ENCODE data around the gene ANKRD52. TPM values are rescaled to one million over a fixed set of nuclear protein-coding genes. Genes with fewer than 3 reads are reported as not detected.

ANKRD52 gene
- total RNA-seq, 1 experiment from 2014 or later: 26.3 TPM

DNA sequence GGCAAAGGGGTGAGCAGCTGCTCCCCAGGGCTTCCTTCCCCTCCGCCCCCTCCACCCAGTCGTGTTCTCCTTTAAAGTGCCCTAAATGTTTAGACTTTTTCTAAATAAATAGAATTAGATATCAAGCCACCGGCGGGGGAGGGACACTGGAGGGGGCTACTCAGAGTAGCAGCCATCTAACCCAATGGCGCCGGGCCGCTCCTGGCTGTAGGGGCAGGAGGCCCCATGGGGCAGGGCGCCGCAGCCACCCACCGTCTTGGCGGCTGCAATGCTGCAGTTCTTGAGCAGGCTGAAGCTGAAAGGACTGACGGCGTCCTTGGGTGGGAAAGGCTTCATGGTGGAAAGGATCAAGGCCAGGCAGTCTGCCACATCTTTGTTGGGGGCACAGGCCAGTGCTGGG lies 15.2 kb downstream of the ANKRD52 start:
- no peak for DNase-seq (ENCODE audit: low read depth)

GRCh38 chr12:56241424-56242303 lies 16.5 kb downstream of the ANKRD52 start:
- no peak for DNase-seq (ENCODE audit: low read depth)

DNA sequence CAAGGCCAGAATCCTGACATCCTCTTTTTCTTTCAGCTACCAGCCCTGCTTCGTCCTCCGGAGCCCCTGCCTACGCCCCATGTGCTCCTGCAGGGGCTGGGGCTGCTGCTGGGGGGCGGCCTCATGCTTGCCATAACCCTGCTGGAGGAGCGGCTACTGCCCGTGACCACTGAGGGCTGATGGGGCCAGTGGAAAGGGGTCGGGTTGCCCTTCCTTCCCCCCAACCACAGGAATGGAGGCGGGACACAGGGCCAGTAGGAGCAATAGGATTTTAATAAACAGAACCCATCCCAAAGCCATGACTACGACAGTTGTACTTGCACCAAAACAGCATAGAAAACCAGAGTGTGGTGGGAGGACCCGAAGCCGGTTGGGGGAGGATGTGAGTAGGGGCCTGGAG lies 20.6 kb downstream of the ANKRD52 start:
- no peak for DNase-seq (ENCODE audit: low read depth)

GRCh38 chr12:56236985-56237384 lies 21.2 kb downstream of the ANKRD52 start:
- DNase-seq (ENCODE audit: low read depth): no peak

DNA sequence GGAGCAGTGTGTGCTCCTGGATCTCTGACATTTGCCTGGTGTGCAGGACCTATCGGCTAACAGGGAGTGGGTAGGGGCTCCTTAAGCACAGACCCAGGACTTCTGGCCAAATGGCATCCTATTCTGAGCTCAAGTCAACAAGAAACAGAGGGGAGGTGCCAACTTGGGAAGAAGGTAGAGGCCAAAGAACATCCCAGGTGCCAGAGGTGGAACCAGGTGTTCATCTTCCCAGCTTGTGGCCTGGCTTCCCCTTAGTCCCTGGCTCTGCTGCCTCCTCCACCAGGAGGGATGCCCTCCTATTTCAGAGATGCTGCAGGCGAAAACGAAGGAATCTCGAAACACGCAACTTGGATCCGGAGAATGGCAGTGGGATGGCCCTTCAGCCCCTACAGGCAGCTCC lies 22.1 kb downstream of the ANKRD52 start:
- no peak for DNase-seq (ENCODE audit: low read depth)

DNA sequence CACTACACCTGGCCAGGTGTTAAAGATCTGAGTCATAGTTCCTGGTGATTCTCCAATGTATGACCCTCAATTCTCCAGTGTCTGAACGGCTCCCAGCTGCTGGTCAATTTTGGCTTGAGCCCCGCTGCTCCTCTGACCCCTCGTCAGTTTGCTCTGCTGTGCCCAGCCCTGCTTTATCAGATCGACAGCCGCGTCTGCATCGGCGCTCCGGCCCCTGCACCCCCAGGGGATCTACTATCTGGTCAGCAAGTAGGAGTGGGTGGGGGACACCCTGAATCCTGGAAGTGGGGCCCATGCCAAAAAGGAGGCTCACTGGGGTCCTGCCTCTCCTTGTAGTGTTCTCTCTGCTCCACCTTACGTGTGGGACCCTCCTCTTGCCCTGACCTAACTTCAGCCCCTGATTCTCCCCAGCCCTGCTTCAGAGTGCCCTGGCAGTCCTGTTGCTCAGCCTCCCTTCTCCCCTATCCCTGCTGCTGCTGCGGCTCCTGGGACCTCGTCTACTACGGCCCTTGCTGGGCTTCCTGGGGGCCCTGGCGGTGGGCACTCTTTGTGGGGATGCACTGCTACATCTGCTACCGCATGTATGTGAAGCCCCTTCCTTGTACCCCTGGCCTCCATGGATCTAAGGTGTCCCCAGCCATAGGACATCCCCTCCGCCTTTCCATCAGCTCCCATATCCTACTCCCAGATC lies 23.3 kb downstream of the ANKRD52 start:
- no peak for DNase-seq (ENCODE audit: low read depth)

GRCh38 chr12:56231184-56231582 lies 27.0 kb downstream of the ANKRD52 start:
- DNase-seq (ENCODE audit: low read depth): no peak

- no peak for DNase-seq (ENCODE audit: low read depth)
Measured at GRCh38 chr12:56230432-56231183, 27.6 kb downstream of the ANKRD52 start.

DNA sequence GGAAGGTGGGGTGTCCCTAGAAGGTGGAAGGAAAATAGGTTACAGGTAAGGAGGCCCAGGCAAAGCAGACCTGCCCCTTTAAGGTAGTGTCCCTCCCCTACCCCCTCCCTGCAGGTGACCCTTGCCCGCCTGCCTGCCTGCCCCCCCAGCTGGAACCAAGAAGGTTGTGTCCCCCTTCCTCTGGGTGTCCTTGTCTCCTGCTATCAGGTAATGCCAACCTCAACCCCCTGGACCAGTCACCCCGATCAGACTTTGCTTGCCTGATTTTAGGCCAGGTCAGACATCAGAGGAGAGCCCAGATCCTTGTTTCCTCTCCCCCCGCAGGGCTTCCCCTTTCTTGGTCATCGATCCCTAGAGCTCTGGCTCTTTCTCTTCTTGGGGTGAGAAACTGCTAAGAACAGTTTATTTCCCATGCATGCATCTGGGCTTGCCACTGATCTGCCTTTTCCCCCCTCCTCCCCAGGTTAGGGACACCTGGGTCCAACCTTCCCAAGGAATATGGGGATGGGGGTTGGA lies 28.2 kb downstream of the ANKRD52 start, which contains the start of gene SLC39A5:
SLC39A5 (plus strand) TSS at position 136 of the 516 bp plus-strand sequence. CDS start 1,224 bp downstream, outside the sequence.
- no peak for DNase-seq (ENCODE audit: low read depth)

GRCh38 chr12:56229082-56229481 lies 29.1 kb downstream of the ANKRD52 start:
- DNase-seq (ENCODE audit: low read depth): no peak

DNA sequence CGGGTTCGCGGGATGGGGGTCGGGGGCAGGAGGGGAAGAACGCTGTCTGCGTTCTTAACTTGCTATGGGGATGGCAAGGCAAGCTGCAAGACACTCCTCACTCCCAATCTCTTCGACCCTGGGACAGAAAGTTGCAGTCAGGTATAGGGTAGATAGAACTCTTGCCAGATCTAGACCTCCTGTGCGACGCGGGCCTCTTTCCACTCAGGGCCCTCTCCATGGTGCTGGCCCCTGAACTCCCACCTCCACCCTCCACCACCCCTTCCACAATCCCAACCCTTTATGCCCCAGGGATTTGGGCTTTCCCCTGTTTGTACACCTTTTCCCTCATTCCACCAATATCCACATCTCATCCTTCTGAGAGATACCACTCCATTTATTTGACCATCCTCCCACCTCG lies 33.2 kb downstream of the ANKRD52 start:
- no peak for DNase-seq (ENCODE audit: low read depth)

DNA sequence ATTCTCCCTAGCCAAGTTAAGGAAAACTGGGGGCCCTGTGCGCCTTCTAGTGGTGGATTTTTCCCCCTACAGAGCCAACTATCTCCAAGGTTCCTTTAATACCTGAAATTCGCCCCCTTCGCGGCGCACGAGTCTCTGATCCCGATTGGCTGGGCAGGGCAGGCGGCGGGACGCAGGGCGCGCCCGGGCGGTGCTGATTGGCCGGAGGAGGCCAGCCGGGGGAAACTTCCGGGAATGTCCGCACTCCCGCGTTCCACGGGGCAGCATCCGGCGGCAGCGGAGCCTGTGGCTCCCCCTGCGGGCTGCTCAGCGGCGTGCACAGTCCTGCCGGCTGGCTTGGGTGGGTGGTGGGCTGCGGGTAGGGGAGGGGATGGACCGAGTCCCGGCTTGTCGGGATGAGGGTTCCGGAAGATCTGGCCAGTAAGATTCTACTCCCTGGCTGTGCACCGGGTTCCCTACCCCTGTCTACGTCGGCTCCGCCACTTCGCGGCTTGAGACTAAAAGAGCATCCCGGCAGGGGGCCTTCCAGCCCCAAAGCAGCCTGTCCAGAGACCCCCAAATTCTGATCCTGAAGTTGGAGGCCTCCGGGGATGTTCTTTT lies 34.0 kb downstream of the ANKRD52 start, which contains the start of gene NABP2:
NABP2 (plus strand) TSS at position 241 of the 600 bp plus-strand sequence. CDS start 515 bp downstream, outside the sequence.
- DNase-seq (ENCODE audit: low read depth): peak; percentile 98

GRCh38 chr12:56223571-56224101 lies 34.5 kb downstream of the ANKRD52 start:
- no peak for DNase-seq (ENCODE audit: low read depth)

DNA sequence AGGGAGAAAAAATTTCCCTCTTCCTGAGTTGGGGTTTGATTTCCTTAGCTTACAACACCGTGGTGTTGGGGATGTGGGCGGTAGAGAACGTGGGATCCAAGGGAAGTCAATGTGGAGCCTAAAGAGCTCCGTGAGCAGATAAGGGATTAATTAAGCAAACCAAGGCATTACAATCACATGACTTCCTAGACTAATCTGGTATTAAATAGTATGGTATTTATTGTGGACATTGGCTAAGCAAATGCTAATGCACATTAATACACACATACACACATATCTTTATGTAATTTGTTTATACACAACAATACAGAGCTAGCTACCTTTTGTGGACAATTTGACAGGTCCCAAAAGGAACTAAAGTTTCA lies 35.7 kb downstream of the ANKRD52 start:
- no peak for DNase-seq (ENCODE audit: low read depth)

DNA sequence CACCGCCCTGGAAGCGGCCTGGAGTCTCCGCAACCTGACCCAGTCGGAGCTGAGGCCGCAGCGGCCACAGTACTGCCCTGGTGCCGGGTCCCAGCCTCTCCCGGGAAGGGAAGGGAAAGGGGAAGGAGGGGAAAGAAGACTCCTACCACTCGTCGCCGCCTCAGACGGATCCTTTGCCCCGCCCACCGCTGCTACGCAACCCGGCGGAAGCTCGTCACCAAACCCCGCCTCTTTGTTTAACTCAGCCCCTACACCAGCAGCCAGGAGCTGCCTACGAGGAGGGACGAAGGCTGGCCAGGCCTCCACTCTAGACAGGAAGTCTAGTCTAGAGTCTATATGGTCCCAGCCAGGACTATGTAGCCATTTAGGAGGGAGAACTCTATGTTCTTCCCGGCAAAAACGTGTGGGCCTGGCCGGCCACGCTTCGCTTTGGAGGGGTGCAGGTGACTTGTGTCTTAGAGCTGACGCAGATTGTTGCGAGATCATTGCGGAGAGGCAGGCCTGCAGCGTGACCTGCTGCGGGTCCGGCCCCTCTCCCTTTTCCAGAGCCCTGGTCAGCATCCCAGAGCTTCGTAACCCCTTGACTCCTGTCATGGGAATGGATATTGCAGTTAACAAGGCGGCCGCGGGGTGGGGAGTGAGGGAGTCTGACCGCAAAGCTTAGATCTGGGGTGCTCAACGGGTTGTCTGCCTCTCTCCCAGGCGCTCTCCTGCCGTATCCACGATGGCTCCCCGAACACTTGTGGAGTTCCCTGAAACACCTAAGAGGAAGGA lies 36.2 kb downstream of the ANKRD52 start, which contains the start of gene RNF41:
RNF41 (minus strand) TSS at position 166 of the 774 bp plus-strand sequence. CDS start 7,875 bp downstream, outside the sequence.
- DNase-seq (ENCODE audit: low read depth): peak; percentile 99

DNA sequence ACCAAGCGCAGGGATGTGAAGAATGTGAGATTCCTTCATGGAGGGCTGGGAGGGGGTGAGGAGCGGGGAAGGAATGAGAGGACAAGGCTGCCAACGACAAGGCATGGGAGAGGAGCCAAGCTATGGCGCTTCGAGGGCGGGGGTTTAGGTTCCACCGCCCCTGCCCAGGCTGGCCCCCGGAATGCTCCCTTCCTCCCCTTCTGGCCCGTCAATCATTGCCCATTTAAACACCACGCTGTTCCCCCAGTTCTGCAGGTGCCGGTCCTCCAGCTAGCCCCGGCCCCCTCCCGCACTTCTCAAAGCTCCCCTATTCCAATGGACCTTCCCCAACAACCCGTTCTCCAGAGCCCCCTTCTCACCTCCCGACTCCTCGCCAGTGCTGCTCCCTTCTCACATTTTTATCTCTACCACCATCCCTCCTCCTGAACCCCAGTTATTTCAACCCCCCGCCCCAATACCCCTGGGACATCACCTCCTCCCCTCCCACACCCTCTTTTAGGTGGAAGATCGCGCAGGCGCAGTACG lies 36.9 kb downstream of the ANKRD52 start:
- peak; percentile 47 for DNase-seq (ENCODE audit: low read depth)

- DNase-seq (ENCODE audit: low read depth): no peak
Measured at GRCh38 chr12:56220611-56221231, 37.5 kb downstream of the ANKRD52 start.

DNA sequence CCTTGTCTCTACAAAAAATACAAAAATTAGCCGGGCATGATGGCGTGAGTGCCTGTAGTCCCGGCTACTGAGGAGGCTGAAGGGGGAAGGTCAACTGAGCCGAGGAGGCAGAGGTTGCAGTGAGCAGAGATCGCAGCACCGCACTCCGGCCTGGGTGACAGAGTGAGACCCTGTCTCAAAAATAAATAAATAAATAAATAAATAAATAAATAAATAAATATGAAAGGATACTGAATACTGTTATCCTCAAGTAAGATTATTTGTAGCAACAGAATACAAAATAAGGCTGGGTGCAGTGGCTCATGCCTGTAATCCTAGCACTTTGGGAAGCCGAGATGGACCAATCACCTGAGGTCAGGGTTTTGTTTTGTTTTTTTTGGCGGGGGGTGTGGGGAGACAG lies 38.3 kb downstream of the ANKRD52 start:
- DNase-seq (ENCODE audit: low read depth): no peak

DNA sequence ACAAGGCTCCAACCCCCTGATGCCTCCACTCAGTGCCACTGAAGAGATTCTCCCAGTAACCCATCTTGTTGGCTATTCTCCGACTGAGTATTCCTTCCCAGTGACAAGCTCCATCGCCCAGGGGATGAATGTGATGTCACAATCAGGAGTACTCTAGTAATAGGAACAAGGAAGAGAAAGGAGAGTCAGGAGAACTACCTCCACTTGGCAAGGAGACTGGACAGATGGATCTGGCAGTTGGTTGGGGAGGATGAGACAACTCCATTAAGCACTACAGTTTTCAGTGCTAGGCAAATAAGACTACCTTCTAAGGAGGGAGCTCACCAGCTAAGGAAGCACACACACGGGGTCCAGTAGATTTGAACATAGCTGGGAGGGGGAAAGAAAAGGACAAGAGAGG lies 41.7 kb downstream of the ANKRD52 start:
- DNase-seq (ENCODE audit: low read depth): no peak

Measured in HT1080 (cell line).